HG03280 (cell line): Measurements from ENCODE around the gene S100A1.

Source experiments
- ATAC-seq: cut with Tn5 transposase; IDR thresholded peaks from one replicate; pipeline ENCODE4 v1.9.1; 2021; ENCODE audit warnings: mild to moderate bottlenecking, moderate library complexity; ENCODE audit not compliant: unreplicated experiment

Gene S100A1

GRCh38 chr1:153679337-153680119 is 51.3 kb downstream of the S100A1 start:
- no peak for ATAC-seq

- no peak for ATAC-seq
Observed at GRCh38 chr1:153680120-153680403, 51.8 kb downstream of the S100A1 start.
